ENCODE data around the gene COX6B2. TPM values are rescaled to one million over a fixed set of nuclear protein-coding genes. Genes with fewer than 3 reads are reported as not detected.
A peak's percentile ranks its signal among the peaks of the same experiment; 100 is the strongest.

COX6B2 gene
- total RNA-seq, 1 experiment from 2014 or later: not detected

GRCh38 chr19:55325172-55325571 lies 29.3 kb downstream of the COX6B2 start, which contains the start of gene TMEM150B:
Gene TMEM150B (minus strand): TSS chr19:55325341. CDS start chr19:55321036, 4,305 bp downstream.
- no peak for DNase-seq
- Histone ChIP-seq H4K20me1 (ENCODE audit: insufficient read depth, low read depth, low read length) (no peaks in the 10 kb centered on the region), H3K27me3 (ENCODE audit: low read length) (no peaks in the 10 kb centered on the region), H3K79me2 (ENCODE audit: low read length) (no peaks in the 10 kb centered on the region), H3K4me2 (ENCODE audit: low read depth, low read length, poor library complexity, severe bottlenecking) (no peak within 1 kb of the TSS), H3K9ac (ENCODE audit: low read length) (no peak within 1 kb of the TSS), H3K36me3 (ENCODE audit: insufficient read depth, low read length) (no peaks in the 10 kb centered on the region), H3K27ac (ENCODE audit: low read length) (no peak within 1 kb of the TSS), H2AFZ (ENCODE audit: low read length) (no peak within 1 kb of the TSS; the same call in 1 of the 2 replicates), H3K9me3 (ENCODE audit: low read length) (no peaks in the 10 kb centered on the region), H3K4me3 (ENCODE audit: low read length) (no peak within 1 kb of the TSS), H3K9me2 (replicated peaks; ENCODE audit: insufficient read depth, low read length) (no peaks in the 10 kb centered on the region), H3K4me1 (ENCODE audit: low read length) (peaks cover 6% of the 10 kb centered on the region)

GRCh38 chr19:55324662-55325061 lies 29.9 kb downstream of the COX6B2 start:
- Histone ChIP-seq H3K79me2 (ENCODE audit: low read length) (no peaks in the 10 kb centered on the region), H3K36me3 (ENCODE audit: insufficient read depth, low read length) (no peaks in the 10 kb centered on the region), H3K9ac (ENCODE audit: low read length) (no peak overlapping the region), H3K27ac (ENCODE audit: low read length) (no peak overlapping the region), H3K9me3 (ENCODE audit: low read length) (no peaks in the 10 kb centered on the region), H3K4me3 (ENCODE audit: low read length) (no peak overlapping the region), H3K4me2 (ENCODE audit: low read depth, low read length, poor library complexity, severe bottlenecking) (no peak overlapping the region), H3K27me3 (ENCODE audit: low read length) (no peaks in the 10 kb centered on the region), H4K20me1 (ENCODE audit: insufficient read depth, low read depth, low read length) (no peaks in the 10 kb centered on the region), H3K9me2 (replicated peaks; ENCODE audit: insufficient read depth, low read length) (no peaks in the 10 kb centered on the region), H3K4me1 (ENCODE audit: low read length) (peaks cover 6% of the 10 kb centered on the region), H2AFZ (ENCODE audit: low read length) (no peak overlapping the region; the same call in 1 of the 2 replicates)
- DNase-seq: no peak

GRCh38 chr19:55322204-55322885 lies 32.2 kb downstream of the COX6B2 start:
- H3K4me3 ChIP-seq (ENCODE audit: low read length): no peak overlapping the region
- H3K9me3 ChIP-seq (ENCODE audit: low read length): no peaks in the 10 kb centered on the region
- no peaks in the 10 kb centered on the region for H3K36me3 ChIP-seq (ENCODE audit: insufficient read depth, low read length)
- H3K27me3 ChIP-seq (ENCODE audit: low read length): no peaks in the 10 kb centered on the region
- H4K20me1 ChIP-seq (ENCODE audit: insufficient read depth, low read depth, low read length): no peaks in the 10 kb centered on the region
- DNase-seq: no peak
- H3K4me1 ChIP-seq (ENCODE audit: low read length): peaks cover 6% of the 10 kb centered on the region
- no peaks in the 10 kb centered on the region for H3K79me2 ChIP-seq (ENCODE audit: low read length)
- no peak overlapping the region for H3K9ac ChIP-seq (ENCODE audit: low read length)
- H2AFZ ChIP-seq (ENCODE audit: low read length): no peak overlapping the region
- no peak overlapping the region for H3K27ac ChIP-seq (ENCODE audit: low read length)
- H3K4me2 ChIP-seq (ENCODE audit: low read depth, low read length, poor library complexity, severe bottlenecking): no peak overlapping the region
- H3K9me2 ChIP-seq (replicated peaks; ENCODE audit: insufficient read depth, low read length): no peaks in the 10 kb centered on the region

GRCh38 chr19:55321466-55322137 lies 32.9 kb downstream of the COX6B2 start:
- Histone ChIP-seq H3K9ac (ENCODE audit: low read length) (no peak overlapping the region), H3K36me3 (ENCODE audit: insufficient read depth, low read length) (no peaks in the 10 kb centered on the region), H3K9me3 (ENCODE audit: low read length) (no peaks in the 10 kb centered on the region), H2AFZ (ENCODE audit: low read length) (no peak overlapping the region), H4K20me1 (ENCODE audit: insufficient read depth, low read depth, low read length) (no peaks in the 10 kb centered on the region), H3K4me3 (ENCODE audit: low read length) (no peak overlapping the region), H3K9me2 (replicated peaks; ENCODE audit: insufficient read depth, low read length) (no peaks in the 10 kb centered on the region), H3K4me2 (ENCODE audit: low read depth, low read length, poor library complexity, severe bottlenecking) (no peak overlapping the region), H3K27ac (ENCODE audit: low read length) (no peak overlapping the region), H3K4me1 (ENCODE audit: low read length) (peaks cover 6% of the 10 kb centered on the region), H3K79me2 (ENCODE audit: low read length) (no peaks in the 10 kb centered on the region), H3K27me3 (ENCODE audit: low read length) (no peaks in the 10 kb centered on the region)
- no peak for DNase-seq

GRCh38 chr19:55320844-55321419 lies 33.6 kb downstream of the COX6B2 start:
- Histone ChIP-seq H3K9ac (ENCODE audit: low read length) (no peak overlapping the region), H3K9me3 (ENCODE audit: low read length) (no peaks in the 10 kb centered on the region), H3K79me2 (ENCODE audit: low read length) (no peaks in the 10 kb centered on the region), H4K20me1 (ENCODE audit: insufficient read depth, low read depth, low read length) (no peaks in the 10 kb centered on the region), H3K4me1 (ENCODE audit: low read length) (peaks cover 6% of the 10 kb centered on the region), H3K4me2 (ENCODE audit: low read depth, low read length, poor library complexity, severe bottlenecking) (no peak overlapping the region), H3K4me3 (ENCODE audit: low read length) (no peak overlapping the region), H3K9me2 (replicated peaks; ENCODE audit: insufficient read depth, low read length) (no peaks in the 10 kb centered on the region), H3K27me3 (ENCODE audit: low read length) (no peaks in the 10 kb centered on the region), H3K36me3 (ENCODE audit: insufficient read depth, low read length) (no peaks in the 10 kb centered on the region), H2AFZ (ENCODE audit: low read length) (no peak overlapping the region), H3K27ac (ENCODE audit: low read length) (no peak overlapping the region)
- DNase-seq: no peak

- Histone ChIP-seq H3K9ac (ENCODE audit: low read length) (no peak overlapping the region), H3K36me3 (ENCODE audit: insufficient read depth, low read length) (no peaks in the 10 kb centered on the region), H3K4me2 (ENCODE audit: low read depth, low read length, poor library complexity, severe bottlenecking) (no peak overlapping the region), H2AFZ (ENCODE audit: low read length) (no peak overlapping the region), H3K4me1 (ENCODE audit: low read length) (peaks cover 3% of the 10 kb centered on the region), H3K9me3 (ENCODE audit: low read length) (no peaks in the 10 kb centered on the region), H3K27me3 (ENCODE audit: low read length) (no peaks in the 10 kb centered on the region), H4K20me1 (ENCODE audit: insufficient read depth, low read depth, low read length) (no peaks in the 10 kb centered on the region), H3K27ac (ENCODE audit: low read length) (no peak overlapping the region), H3K4me3 (ENCODE audit: low read length) (no peak overlapping the region), H3K9me2 (replicated peaks; ENCODE audit: insufficient read depth, low read length) (no peaks in the 10 kb centered on the region), H3K79me2 (ENCODE audit: low read length) (no peaks in the 10 kb centered on the region)
- DNase-seq: peak; percentile 78
Observed at GRCh38 chr19:55319785-55320184, 34.7 kb downstream of the COX6B2 start.

GRCh38 chr19:55316646-55317045 lies 37.9 kb downstream of the COX6B2 start:
- Histone ChIP-seq H3K9me3 (ENCODE audit: low read length) (no peaks in the 10 kb centered on the region), H4K20me1 (ENCODE audit: insufficient read depth, low read depth, low read length) (no peaks in the 10 kb centered on the region), H3K36me3 (ENCODE audit: insufficient read depth, low read length) (no peaks in the 10 kb centered on the region), H3K79me2 (ENCODE audit: low read length) (no peaks in the 10 kb centered on the region), H3K9me2 (replicated peaks; ENCODE audit: insufficient read depth, low read length) (no peaks in the 10 kb centered on the region), H3K4me3 (ENCODE audit: low read length) (no peak overlapping the region), H3K27ac (ENCODE audit: low read length) (no peak overlapping the region), H3K4me2 (ENCODE audit: low read depth, low read length, poor library complexity, severe bottlenecking) (no peak overlapping the region), H3K9ac (ENCODE audit: low read length) (no peak overlapping the region), H3K4me1 (ENCODE audit: low read length) (no peaks in the 10 kb centered on the region), H2AFZ (ENCODE audit: low read length) (no peak overlapping the region), H3K27me3 (ENCODE audit: low read length) (no peaks in the 10 kb centered on the region)
- no peak for DNase-seq

GRCh38 chr19:55315956-55316525 lies 38.5 kb downstream of the COX6B2 start:
- Histone ChIP-seq H3K9me2 (replicated peaks; ENCODE audit: insufficient read depth, low read length) (no peaks in the 10 kb centered on the region), H3K4me3 (ENCODE audit: low read length) (no peak overlapping the region), H3K9me3 (ENCODE audit: low read length) (no peaks in the 10 kb centered on the region), H2AFZ (ENCODE audit: low read length) (no peak overlapping the region), H3K79me2 (ENCODE audit: low read length) (no peaks in the 10 kb centered on the region), H3K9ac (ENCODE audit: low read length) (no peak overlapping the region), H3K27me3 (ENCODE audit: low read length) (no peaks in the 10 kb centered on the region), H3K4me1 (ENCODE audit: low read length) (peaks cover 4% of the 10 kb centered on the region), H3K27ac (ENCODE audit: low read length) (no peak overlapping the region), H4K20me1 (ENCODE audit: insufficient read depth, low read depth, low read length) (no peaks in the 10 kb centered on the region), H3K36me3 (ENCODE audit: insufficient read depth, low read length) (no peaks in the 10 kb centered on the region), H3K4me2 (ENCODE audit: low read depth, low read length, poor library complexity, severe bottlenecking) (no peak overlapping the region)
- no peak for DNase-seq

Measured in Karpas-422 (cell line).